Regular cardiac myocyte (primary cell): Measurements from ENCODE around the gene TSPYL6. TPM values are rescaled to one million over a fixed set of nuclear protein-coding genes. Genes with fewer than 3 reads are reported as not detected.

Source experiments
- total RNA-seq: library from RNA; depleted of rRNA; stranded (reverse); fragments of >200 nt; gene quantifications from 2 replicates; pipeline ENCODE4 v1.2.3, GENCODE V29; 2014

The TSPYL6 gene
- total RNA-seq, result not detected in 2 replicates

DNA sequence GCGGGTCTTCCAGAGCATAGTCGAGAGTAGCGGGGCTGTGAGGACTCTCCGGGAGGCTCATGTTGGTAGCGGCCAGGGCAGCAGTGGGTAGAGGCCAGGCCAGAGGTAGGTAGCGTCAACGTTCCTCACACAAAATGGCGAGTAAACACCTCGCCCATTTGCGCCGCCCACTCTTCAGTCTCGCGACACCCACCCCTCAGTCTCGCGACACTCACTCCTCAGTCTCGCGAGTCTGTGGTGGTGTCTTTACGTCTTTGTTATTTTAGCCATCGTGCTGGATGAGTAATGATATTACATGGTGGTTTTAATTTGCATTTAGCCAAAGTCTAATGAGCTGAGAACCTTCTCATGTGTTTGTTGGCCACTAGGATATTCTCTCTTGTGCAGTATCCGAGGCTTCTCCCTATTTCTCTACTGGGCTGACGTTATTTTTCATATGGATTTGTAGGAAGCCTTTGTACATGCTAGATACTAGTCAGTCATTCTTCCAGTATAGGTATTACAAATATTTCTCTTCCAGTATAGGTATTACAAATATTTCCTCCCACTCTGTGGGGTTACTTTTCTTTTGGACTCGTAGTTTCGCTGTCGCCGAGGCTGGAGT lies at the start of gene TSPYL6:
TSPYL6 (minus strand) TSS at position 139 of the 604 bp plus-strand sequence; CDS start at position 61, 78 bp downstream.

Other genes with a start within 250 kb of the TSPYL6 start
- 14.6 and 20.0 TPM in 2 replicates for gene ACYP2, start 140.6 kb downstream of the TSPYL6 start, total RNA-seq
- 456 and 469 TPM in 2 replicates for gene SPTBN1, start 200.1 kb upstream of the TSPYL6 start, total RNA-seq